Measurements from ENCODE around the gene TMC1. TPM values are rescaled to one million over a fixed set of nuclear protein-coding genes. Genes with fewer than 3 reads are reported as not detected.

TMC1 gene
- total and polyA plus RNA-seq, 2 donors from 2014 or later, result 0.25 to 1.2 TPM

- intact Hi-C loops (cut with DNase I), result no loop called here
- no peak for TF ChIP-seq CTCF (IDR thresholded peaks at IDR 0.05; ENCODE audit: borderline replicate concordance, extremely low read depth, insufficient read depth)
- H3K9ac ChIP-seq (ENCODE audit: low read length in 3 of 3), result no peak overlapping the region
- no peaks in the 10 kb centered on the region for H3K9me3 ChIP-seq (ENCODE audit: control insufficient read depth in 2 of 3, insufficient read depth in 1 of 3, low read length in 3 of 3)
- DNase-seq (no peak), FAIRE-seq (no peak)
- no peaks in the 10 kb centered on the region for H3K36me3 ChIP-seq (ENCODE audit: control insufficient read depth in 2 of 3, insufficient read depth in 3 of 3, low read length in 3 of 3)
- no peaks in the 10 kb centered on the region for H3K27me3 ChIP-seq (ENCODE audit: control insufficient read depth, insufficient read depth, low read length)
- H3K4me1 ChIP-seq (ENCODE audit: control insufficient read depth in 2 of 3, insufficient read depth in 2 of 3, low read depth in 1 of 3, low read length in 3 of 3), result no peaks in the 10 kb centered on the region
- no peak overlapping the region for H3K27ac ChIP-seq (ENCODE audit: low read depth in 2 of 2, low read length in 2 of 2)
- no peak overlapping the region for H3K4me3 ChIP-seq (ENCODE audit: low read length in 3 of 3)
Measured at GRCh38 chr9:72836790-72837189, 315.4 kb downstream of the TMC1 start.

- intact Hi-C loops (cut with DNase I), result no loop called here
- DNase-seq, result no peak
- no peaks in the 10 kb centered on the region for H3K27me3 ChIP-seq (ENCODE audit: control insufficient read depth, insufficient read depth, low read length)
- H3K4me1 ChIP-seq (ENCODE audit: control insufficient read depth in 2 of 3, insufficient read depth in 2 of 3, low read depth in 1 of 3, low read length in 3 of 3), result no peaks in the 10 kb centered on the region
- TF ChIP-seq CTCF (IDR thresholded peaks at IDR 0.05; ENCODE audit: borderline replicate concordance, extremely low read depth, insufficient read depth), result no peak
- no peak overlapping the region for H3K27ac ChIP-seq (ENCODE audit: low read depth in 2 of 2, low read length in 2 of 2)
- no peaks in the 10 kb centered on the region for H3K9me3 ChIP-seq (ENCODE audit: control insufficient read depth in 2 of 3, insufficient read depth in 1 of 3, low read length in 3 of 3)
- no peak for FAIRE-seq
- no peaks in the 10 kb centered on the region for H3K36me3 ChIP-seq (ENCODE audit: control insufficient read depth in 2 of 3, insufficient read depth in 3 of 3, low read length in 3 of 3)
- H3K4me3 ChIP-seq (ENCODE audit: low read length in 3 of 3), result no peak overlapping the region
- H3K9ac ChIP-seq (ENCODE audit: low read length in 3 of 3), result no peak overlapping the region
Measured at GRCh38 chr9:72839085-72839484, 317.7 kb downstream of the TMC1 start.

- H3K4me1 ChIP-seq (ENCODE audit: control insufficient read depth in 2 of 3, insufficient read depth in 2 of 3, low read depth in 1 of 3, low read length in 3 of 3), result no peaks in the 10 kb centered on the region
- no peaks in the 10 kb centered on the region for H3K9me3 ChIP-seq (ENCODE audit: control insufficient read depth in 2 of 3, insufficient read depth in 1 of 3, low read length in 3 of 3)
- H3K27me3 ChIP-seq (ENCODE audit: control insufficient read depth, insufficient read depth, low read length), result no peaks in the 10 kb centered on the region
- H3K9ac ChIP-seq (ENCODE audit: low read length in 3 of 3), result no peak overlapping the region
- DNase-seq (no peak), FAIRE-seq (no peak)
- no peak overlapping the region for H3K27ac ChIP-seq (ENCODE audit: low read depth in 2 of 2, low read length in 2 of 2)
- no peaks in the 10 kb centered on the region for H3K36me3 ChIP-seq (ENCODE audit: control insufficient read depth in 2 of 3, insufficient read depth in 3 of 3, low read length in 3 of 3)
- intact Hi-C loops (cut with DNase I), result no loop called here
- H3K4me3 ChIP-seq (ENCODE audit: low read length in 3 of 3), result no peak overlapping the region
- TF ChIP-seq CTCF (IDR thresholded peaks at IDR 0.05; ENCODE audit: borderline replicate concordance, extremely low read depth, insufficient read depth), result no peak
Measured at GRCh38 chr9:72843520-72844439, 322.4 kb downstream of the TMC1 start.
